ENCODE results near the gene FRS2. TPM values are rescaled to one million over a fixed set of nuclear protein-coding genes. Genes with fewer than 3 reads are reported as not detected.
"Not testable (repeated sequence)": the region's sequence is repeated elsewhere in the genome, so short reads cannot be mapped to it uniquely, and the experiment has no call there.

Gene FRS2
- polyA plus RNA-seq, 1 donor, result 46.4 TPM

DNA sequence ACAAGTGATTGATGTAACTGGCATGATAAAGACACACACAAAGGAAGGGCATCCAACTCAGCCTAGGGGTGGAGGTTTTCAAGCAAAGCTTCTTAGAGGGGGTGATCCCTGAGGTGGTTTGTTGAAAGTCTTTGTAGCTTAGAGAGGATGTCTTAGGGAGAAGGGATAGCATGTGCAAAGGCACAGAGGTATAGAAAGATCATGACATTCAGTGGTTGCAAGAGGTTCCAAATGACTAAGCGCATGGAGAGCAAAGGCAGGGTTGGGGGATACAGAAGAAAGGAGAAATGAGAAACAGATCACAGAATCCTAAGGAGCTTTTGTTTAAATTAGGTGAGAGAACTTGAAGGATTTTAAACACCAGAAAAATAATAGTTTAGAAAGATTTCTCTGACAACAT lies 109.9 kb downstream of the FRS2 start:
- DNase-seq, result no peak

DNA sequence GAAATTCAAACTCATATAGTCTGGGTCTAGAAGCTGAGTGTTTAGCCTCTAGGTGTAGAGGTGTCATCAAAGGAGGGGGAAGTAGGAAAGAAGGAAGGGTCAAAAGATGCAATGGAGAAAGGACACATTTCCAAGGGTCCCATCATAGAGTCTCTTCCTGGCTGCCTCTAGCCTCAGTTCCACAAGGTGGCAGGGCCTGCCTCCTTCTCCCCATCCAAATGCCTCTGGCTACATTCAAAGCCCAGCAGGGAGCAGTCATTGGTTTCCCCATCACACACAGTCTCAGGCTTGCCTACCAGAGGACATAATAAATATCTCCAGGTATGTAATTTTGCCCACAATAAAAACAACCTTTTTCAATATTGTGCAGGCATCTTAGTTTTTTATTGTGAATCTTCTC lies 113.0 kb downstream of the FRS2 start:
- no peak for DNase-seq

DNA sequence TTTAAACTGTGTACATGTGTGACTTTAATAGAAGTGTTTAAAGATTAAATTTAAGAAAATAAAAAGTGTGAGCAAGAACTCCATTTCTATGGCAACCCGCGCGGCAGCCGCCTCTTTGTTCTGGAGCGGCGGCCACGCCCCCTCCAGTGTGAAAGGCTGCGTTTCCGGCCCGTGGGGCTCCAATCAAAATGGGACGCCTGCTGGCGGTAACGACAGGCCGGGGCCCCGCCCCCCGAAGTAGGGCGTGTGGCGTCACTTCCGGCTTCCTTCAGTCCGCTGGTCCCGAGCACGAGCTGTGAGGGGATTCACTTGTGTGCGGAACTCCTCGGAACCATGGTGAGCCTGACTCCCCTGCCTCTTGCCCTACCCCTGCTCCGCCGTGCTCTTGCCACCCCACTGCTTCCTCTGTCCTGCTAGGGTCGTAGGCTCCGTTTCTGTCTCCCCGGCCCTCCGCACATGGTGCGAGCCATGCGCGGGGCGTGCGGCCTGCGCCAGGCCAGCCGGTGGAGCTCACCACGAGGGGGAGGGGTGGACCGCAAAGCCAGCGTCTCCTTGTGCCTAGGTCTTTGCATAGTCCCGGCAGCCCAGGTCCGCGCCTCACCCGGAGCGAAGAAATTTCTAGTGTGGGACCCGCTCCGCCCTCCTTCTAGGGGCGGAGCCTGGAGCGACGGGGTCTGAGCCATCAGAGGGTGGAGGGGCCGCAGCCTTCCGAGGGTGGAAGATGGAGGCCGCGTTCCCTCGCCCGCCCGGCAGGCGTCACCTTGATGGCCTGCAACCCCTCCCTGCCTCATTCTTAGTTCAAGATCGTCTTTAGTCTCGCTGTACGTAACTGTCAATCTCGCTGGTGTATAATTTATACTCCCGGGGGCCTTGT lies 115.2 kb downstream of the FRS2 start, which contains the start of gene CCT2:
TSS of gene CCT2 (plus strand) at position 271 of the 874 bp plus-strand sequence. CDS start at position 334, 63 bp downstream.
- DNase-seq, result peak; percentile 95

DNA sequence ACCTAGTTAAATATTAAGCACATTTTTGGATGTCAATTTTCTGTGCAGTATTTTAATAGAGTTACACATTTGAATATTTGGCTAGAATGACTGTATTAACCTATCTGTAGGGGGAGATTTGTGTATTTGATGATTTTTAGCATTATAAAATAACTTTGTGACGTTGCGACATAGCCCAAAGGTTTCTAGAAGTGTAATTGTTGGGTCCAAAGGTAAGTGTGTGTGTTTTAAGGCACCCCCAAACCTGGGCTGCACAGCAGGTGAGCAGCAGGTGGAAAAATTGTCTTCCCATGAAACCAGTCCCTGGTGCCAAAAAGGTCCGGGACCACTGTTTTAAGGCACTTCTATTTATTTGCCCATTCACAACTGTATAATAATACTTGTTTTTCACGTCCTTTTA lies 118.3 kb downstream of the FRS2 start:
- DNase-seq, result no peak

DNA sequence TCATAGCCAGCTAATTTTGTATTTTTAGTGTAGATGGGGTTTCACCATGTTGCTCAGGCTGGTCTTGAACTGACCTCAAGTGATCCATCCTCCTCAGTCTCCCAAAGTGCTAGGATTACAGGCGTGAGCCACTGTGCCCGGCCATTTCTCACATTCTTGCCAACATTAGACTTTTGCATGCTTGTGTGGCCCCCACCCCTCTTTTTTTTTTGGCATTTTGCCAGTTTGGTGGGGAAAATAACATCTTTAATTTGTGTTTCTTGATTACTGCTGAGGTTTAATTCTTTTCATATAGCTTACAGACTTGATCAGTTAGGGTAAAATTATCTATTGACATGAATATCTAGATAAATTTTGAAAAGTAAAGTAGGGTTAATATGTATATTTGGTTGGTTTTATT lies 118.9 kb downstream of the FRS2 start:
- DNase-seq, result no peak

DNA sequence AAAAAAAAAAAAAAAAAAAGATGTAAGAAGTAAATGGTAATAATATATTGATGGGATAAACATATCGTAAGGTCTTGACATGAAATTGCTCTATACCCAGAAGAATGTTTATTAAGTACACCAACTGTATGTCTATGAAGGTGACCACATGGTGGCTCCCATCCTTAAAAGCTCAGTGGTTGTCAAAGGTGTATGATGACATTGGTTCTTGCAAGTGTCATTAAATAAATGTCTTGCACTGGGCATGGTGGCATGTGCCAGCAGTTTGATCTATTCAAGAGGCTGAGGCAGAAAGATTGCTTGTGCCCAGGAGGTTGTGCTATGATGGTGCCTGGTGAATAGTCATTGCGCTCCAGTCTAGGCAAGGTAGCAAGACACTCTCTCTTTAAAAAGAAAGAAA lies 125.5 kb downstream of the FRS2 start:
- no peak for DNase-seq

DNA sequence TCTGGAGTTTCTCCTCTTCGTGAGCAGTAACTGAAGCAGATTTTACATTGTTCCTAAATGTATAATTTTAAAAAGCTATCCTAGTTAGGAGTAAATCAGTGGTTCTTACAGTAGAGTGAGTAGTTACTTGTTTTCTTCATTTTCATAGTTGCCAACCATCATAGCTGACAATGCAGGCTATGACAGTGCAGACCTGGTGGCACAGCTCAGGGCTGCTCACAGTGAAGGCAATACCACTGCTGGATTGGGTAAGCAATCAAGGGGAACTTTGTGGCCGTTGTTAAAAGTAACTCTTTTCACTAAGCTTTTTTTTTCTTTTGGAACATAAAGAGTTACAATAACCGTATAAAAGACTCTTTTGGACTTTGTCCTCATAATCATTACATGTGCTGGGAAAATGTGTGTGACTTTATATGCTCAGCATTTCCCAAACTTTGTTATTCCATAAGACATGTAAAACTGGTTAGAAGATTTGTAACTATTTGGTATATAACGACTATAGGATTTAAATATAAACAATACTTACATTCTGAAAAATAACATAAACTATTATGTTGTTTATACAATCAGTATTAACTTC lies 128.1 kb downstream of the FRS2 start:
- DNase-seq, result no peak

DNA sequence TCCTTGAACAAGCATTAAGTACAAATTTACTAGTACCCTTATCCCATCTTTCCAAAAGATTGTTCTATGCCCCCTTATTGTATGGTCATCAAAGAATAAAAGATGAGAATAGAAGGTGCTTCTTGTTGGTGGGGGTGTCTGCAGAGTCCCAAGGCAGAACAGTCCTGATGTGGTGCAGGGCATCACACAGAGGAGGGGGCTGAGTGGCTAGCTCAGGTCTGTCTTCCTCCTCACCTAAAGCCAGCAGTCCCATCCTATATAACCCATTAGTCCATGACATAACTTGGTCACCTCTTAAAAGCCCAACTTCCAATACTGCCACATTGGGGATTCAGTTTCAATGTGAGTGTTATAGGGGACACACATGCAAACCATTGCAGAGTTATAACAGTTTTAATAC lies 130.6 kb downstream of the FRS2 start:
- DNase-seq, result no peak

DNA sequence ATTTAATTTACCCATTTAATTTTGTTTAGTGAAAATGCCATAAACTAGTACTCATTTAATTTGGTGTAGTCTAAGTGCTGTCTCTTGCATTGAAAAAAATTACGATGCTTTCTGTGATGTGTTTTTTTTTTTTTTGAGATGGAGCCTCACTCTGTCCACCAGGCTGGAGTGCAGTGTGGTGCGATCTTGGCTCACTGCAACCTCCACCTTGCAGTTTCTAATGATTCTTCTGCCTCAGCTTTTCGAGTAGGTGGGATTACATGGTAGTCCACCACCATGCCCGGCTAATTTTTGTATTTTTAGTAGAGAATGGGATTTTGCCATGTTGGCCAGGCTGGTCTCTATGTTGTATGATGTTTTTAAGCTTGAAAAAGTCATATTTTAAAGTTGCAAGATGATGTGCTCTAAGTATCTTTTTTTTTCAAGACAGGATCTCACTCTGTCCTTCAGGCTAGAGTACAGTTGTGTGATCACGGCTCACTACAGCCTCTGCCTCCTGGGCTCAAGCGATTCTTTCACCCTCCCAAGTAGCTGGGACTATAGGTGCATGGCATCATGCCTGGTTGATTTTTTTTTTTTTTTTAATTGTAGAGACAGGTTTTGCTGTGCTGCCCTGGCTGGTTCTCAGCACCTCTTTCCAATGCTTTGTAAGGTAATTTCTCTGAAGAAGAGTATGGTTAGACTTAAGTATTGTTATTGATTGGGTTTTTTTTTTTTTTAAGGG lies 131.9 kb downstream of the FRS2 start:
- no peak for DNase-seq

DNA sequence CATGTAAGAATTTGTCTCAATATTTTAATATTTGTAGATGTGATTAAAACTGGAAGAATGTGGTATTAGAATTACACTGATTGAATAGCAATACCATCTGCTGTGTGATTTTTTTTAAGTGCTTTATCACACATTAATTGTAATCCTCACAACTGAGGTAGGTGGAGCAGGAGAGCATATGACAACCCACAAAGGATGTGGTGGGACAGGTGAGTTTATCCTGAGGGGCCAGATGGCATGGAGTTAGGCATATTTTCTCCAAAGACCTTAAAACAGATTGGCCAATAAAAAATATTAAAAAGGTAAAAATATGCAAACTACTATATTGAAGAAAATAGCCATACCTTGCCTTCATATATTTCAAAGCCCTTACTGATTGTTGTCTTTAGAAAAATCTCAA lies 132.8 kb downstream of the FRS2 start:
- no peak for DNase-seq

DNA sequence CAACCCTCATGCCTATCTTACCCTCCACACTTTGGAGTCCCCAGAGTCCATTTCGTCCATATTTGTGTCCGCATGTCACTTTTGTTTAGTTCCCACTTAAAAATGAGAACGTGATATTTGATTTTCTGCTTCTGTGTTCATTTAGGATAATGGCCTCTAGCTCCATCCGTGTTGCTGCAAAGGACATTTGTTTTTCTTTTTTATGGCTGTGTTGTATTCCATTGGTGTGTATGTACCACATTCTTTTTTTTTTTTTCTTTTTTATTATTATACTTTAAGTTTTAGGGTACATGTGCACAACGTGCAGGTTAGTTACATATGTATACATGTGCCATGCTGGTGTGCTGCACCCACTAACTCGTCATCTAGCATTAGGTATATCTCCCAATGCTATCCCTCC lies 133.4 kb downstream of the FRS2 start:
- DNase-seq, result not testable (repeated sequence)

DNA sequence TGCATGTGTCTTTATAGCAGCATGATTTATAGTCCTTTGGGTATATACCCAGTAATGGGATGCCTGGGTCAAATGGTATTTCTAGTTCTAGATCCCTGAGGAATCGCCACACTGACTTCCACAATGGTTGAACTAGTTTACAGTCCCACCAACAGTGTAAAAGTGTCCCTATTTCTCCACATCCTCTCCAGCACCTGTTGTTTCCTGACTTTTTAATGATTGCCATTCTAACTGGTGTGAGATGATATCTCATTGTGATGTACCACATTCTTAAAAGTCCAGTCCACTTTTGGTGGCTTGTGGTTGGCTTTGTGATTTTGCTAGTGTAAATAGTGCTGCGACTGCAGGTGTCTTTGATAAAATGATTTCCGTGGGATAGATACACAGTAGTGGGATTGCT lies 134.1 kb downstream of the FRS2 start:
- not testable (repeated sequence) for DNase-seq

DNA sequence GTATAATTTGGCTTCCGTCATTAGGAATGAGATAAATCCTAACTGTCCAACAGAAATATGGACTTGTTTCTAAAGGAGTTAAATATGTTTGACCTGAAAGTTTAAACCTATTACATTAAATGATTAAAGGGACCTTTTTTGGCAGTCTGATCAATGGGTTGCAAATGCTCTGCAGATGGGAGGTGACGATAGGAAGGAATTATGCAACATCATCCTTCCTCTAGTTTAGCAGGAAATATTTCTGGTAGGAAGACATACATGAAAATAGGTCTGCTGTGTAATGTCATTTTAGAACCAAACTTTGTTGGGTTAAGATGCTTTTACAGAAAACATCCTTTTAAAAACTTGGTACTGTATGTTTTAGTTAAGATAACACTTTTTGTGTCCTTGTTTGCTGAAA lies 137.9 kb downstream of the FRS2 start:
- DNase-seq, result no peak

DNA sequence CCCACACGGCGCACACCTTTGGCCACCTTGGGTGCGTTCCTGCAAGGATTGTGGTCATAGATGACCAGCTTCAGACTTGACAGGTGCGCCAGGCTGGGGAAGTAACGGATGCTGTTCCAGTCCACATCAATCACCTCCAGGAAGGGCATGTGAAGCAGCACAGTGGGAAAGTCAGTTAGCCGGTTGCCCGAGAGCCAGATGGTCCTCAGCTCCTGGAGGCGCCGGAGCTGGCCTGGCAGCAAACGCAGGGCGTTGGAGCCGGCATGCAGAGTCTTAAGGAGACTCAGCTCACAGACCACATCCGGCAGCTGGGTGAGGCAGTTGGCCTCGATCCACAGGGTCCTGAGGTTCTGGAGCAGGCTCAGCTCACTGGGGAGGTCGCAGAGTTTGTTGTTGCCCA lies 139.9 kb downstream of the FRS2 start:
- no peak for DNase-seq

DNA sequence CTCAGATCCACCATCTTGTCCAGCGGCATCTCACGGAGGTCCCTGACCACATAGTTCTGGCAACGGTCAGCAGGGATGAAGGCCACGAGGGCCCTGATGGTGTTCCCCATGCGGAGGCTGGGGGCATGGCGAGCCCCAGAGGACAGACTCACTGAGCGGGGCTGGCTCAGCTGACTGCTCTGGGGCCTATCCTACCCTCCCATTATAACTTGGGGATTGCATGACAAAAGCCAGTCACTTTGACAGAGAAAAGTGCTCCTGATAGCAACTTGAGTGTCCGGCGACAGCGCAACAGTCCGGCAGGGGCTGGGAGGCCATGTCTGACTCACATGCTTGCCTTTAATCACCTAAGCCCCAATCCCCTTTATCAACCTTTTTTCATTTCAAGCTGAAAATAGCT lies 140.5 kb downstream of the FRS2 start, which contains the start of gene LRRC10:
TSS of gene LRRC10 (minus strand) at position 179 of the 400 bp plus-strand sequence. CDS start at position 110, 69 bp downstream.
- DNase-seq, result no peak

DNA sequence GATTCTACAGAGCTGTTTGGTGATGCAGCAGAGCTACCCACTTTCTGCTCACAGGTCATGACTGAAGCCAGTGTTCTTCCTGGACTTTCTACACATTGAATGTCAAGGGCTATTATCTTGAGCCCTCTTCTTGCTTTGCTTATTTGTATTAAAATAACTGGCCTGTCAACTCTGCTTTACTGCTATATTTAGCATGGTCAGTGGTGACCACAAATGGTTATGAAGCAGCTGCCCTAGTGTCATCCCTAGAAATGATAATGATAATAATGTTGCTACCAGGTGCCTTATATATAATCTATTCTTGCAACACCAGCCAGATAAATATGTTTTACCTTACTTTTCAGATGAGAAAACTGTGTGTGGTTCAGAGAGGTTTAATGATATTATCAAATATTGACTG lies 143.2 kb downstream of the FRS2 start:
- DNase-seq, result no peak

DNA sequence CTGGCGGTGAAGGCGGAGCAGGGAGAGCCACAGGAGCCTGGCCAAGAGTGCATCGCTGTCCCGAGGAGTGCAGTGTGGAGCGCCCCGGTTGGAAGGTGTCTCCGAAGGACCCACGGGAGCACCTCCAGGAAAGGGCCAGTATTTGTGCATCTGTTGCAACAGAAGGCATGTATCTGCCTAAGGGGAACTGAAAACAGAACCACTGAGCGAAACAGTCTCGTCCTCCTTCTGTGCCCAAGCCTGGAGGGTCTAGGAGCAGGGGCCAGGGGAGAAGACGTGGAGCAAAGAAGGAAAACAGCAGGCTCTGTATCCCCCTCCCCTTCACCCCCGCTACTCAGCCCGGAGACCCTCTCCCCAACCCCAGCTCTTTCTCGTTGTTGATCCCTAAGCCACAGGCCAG lies 145.8 kb downstream of the FRS2 start:
- no peak for DNase-seq

DNA sequence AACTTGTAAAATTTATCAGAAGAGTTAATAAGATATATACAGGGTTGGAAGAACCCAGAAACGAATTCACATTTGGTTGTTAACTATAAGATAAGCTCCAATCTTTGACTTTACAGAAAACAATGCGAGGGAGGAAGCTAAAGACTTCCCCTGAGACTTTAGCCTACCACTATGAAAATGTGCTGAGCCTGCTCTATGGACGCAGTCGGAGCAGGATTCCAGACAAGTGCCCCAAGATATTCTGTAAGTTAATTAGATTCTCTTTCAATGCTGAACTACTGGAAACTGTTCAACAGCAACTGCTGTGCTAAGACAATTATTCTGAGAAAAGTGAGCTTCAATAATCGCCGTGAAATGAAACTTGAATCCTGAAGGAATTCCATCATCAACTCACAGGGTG lies 148.9 kb downstream of the FRS2 start:
- DNase-seq, result no peak

DNA sequence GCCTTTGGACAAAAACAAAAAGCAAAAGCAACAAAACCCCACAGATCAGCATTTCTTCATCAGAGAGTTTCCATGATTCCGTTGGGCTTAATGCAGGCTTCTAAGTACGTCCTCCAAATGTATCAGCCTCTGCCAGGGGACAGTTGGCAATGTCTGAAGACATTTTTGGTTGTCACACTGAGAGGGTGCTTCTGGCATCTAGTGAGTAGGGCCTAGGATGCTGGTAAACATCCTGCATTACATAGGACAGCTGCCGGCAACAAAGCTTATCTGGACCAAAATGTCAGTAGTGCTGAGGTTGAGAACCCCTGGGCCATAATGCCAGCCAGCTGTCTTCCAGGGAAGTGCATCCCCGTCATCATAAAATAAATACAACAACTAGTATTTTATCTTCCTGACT lies 149.9 kb downstream of the FRS2 start:
- no peak for DNase-seq

DNA sequence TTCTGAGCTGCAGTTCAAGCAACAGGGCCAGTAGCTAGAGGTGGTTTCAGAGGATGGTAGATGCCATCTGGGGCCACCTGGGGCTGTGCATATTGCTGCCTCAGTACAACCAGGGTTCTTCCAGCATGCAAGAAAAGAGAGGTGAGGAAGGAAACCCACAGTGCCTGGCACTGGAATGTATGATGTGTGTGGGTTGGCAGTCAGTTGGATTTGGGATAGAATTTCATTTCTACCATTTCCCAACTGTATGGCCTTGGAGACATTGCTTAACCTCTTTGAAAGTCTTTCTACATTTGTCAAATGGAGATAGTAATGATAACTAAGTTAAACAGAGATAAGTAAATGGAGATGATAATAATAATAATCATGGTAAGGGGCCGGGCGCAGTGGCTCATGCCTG lies 150.7 kb downstream of the FRS2 start:
- no peak for DNase-seq

DNA sequence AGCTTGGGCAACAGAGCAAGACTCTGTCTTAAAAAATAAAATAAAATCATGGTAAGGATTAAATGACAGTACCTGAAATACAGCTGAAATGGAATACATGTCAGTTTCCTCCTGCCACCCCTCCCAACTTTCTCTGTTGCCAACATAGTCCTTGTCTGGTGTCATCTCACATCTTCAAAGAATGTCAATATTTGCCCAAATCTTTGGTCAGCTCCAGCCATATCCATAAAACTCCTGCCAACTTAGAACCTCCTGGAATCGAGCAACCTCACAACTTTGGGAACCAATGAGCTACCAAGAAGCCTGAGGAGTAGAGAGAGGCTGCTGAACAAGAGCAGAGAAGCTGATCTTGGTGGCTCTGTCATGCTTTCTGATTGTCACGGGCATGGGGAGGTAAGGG lies 151.4 kb downstream of the FRS2 start:
- DNase-seq, result no peak

DNA sequence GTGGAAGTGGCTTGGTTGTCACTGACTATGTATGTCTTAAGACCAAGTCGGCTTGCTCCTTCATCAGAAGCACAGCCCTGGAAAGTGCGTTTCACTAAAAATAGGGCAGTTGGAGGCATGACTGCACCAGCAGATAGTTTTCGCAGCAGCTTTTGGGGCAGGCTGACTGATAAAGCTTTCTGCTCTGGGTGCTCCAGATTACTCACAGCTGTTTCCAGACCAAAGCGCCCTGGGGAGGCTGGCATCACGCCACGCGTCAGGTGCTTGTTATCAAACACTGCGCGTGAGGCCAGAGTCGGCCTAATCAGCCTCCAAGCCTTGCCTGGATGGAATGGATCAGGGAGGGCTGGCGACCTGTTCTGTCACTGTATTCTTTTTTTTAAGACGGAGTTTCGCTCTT lies 153.8 kb downstream of the FRS2 start:
- DNase-seq, result no peak

DNA sequence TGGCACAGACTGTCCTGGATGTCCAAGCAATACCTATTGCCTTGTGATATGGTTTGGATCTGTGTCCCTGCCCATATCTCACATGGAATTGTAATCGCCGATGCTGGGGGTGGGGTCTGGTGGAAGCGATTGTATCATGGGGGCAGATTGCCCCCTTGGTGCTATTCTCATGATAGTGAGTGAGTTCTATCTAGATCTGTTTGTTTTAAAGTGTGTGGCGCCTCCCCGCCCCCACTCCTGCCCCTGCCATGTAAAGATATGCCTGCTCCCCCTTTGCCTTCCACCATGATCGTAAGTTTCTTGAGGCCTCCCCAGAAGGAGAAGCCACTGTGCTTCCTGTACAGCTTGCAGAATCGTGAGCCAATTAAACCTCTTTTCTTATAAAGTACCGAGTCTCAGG lies 157.3 kb downstream of the FRS2 start:
- DNase-seq, result no peak

Measured in left kidney (tissue), 2 donors.